Measurements from ENCODE around the gene KIF1B.

KIF1B gene

DNA sequence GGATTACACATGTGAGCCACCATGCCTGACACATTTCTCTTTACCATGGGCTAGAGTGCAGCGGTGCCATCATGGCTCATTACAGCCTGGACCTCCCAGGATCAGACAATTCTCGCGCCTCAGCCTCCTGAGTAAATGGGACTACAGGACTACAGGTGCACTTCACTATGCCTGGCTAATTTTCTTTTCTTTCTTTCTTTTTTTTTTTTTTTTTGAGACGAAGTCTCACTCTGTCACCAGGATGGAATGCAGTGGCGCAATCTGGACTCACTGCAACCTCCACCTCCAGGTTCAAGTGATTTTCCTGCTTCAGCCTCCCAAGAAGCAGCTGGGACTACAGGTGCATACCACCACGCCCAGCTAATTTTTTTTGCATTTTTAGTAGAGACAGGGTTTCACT is 14.8 kb upstream of the KIF1B start:
- ATAC-seq, result no peak; the same call in 2 of the 3 replicates

GRCh38 chr1:10196976-10197375 is 13.4 kb upstream of the KIF1B start:
- TF ChIP-seq ZNF8 (CRISPR knock-in tag; IDR thresholded peaks at IDR 0.05) (no peak), ISL1 (CRISPR knock-in tag; IDR thresholded peaks at IDR 0.05) (peak; percentile 99), CREB5 (CRISPR knock-in tag; IDR thresholded peaks at IDR 0.05; ENCODE audit: low read depth) (0 out of 2 replicates have a peak, but pooled peaks have one; percentile 32)
- peak; percentile 58 for ATAC-seq

More for the DNA sequence above, 14.8 kb upstream of the KIF1B start:
- TF ChIP-seq CSDC2 (CRISPR knock-in tag; IDR thresholded peaks at IDR 0.05) (no peak), GLIS3 (CRISPR knock-in tag; IDR thresholded peaks at IDR 0.05) (no peak), SNAI2 (CRISPR knock-in tag; IDR thresholded peaks at IDR 0.05) (no peak), PATZ1 (CRISPR knock-in tag; IDR thresholded peaks at IDR 0.05; ENCODE audit: borderline replicate concordance) (no peak), ZNF565 (CRISPR knock-in tag; conservative IDR thresholded peaks at IDR 0.05; ENCODE audit: low read depth) (no peak), PPARA (CRISPR knock-in tag; IDR thresholded peaks at IDR 0.05; ENCODE audit: borderline replicate concordance) (no peak), ZC3H10 (CRISPR knock-in tag; IDR thresholded peaks at IDR 0.05) (no peak), ARNTL (CRISPR knock-in tag; IDR thresholded peaks at IDR 0.05; ENCODE audit: borderline replicate concordance, low read depth) (no peak), OSR1 (CRISPR knock-in tag; IDR thresholded peaks at IDR 0.05) (no peak), TCF4 (CRISPR knock-in tag; IDR thresholded peaks at IDR 0.05; ENCODE audit: borderline replicate concordance) (no peak), CREB5 (CRISPR knock-in tag; IDR thresholded peaks at IDR 0.05; ENCODE audit: low read depth) (no peak), ISL1 (CRISPR knock-in tag; IDR thresholded peaks at IDR 0.05) (no peak), ZFP30 (CRISPR knock-in tag; IDR thresholded peaks at IDR 0.05) (no peak), ZNF70 (CRISPR knock-in tag; IDR thresholded peaks at IDR 0.05) (no peak), ZFP3 (CRISPR knock-in tag; IDR thresholded peaks at IDR 0.05) (no peak), TOX (CRISPR knock-in tag; IDR thresholded peaks at IDR 0.05; ENCODE audit: borderline replicate concordance) (no peak), RARB (CRISPR knock-in tag; IDR thresholded peaks at IDR 0.05) (no peak)
- TF ChIP-seq, protein P1, sequence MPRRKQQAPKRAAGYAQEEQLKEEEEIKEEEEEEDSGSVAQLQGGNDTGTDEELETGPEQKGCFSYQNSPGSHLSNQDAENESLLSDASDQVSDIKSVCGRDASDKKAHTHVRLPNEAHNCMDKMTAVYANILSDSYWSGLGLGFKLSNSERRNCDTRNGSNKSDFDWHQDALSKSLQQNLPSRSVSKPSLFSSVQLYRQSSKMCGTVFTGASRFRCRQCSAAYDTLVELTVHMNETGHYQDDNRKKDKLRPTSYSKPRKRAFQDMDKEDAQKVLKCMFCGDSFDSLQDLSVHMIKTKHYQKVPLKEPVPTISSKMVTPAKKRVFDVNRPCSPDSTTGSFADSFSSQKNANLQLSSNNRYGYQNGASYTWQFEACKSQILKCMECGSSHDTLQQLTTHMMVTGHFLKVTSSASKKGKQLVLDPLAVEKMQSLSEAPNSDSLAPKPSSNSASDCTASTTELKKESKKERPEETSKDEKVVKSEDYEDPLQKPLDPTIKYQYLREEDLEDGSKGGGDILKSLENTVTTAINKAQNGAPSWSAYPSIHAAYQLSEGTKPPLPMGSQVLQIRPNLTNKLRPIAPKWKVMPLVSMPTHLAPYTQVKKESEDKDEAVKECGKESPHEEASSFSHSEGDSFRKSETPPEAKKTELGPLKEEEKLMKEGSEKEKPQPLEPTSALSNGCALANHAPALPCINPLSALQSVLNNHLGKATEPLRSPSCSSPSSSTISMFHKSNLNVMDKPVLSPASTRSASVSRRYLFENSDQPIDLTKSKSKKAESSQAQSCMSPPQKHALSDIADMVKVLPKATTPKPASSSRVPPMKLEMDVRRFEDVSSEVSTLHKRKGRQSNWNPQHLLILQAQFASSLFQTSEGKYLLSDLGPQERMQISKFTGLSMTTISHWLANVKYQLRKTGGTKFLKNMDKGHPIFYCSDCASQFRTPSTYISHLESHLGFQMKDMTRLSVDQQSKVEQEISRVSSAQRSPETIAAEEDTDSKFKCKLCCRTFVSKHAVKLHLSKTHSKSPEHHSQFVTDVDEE (CRISPR knock-in tag; IDR thresholded peaks at IDR 0.05), result no peak
- TF ChIP-seq, protein P2, sequence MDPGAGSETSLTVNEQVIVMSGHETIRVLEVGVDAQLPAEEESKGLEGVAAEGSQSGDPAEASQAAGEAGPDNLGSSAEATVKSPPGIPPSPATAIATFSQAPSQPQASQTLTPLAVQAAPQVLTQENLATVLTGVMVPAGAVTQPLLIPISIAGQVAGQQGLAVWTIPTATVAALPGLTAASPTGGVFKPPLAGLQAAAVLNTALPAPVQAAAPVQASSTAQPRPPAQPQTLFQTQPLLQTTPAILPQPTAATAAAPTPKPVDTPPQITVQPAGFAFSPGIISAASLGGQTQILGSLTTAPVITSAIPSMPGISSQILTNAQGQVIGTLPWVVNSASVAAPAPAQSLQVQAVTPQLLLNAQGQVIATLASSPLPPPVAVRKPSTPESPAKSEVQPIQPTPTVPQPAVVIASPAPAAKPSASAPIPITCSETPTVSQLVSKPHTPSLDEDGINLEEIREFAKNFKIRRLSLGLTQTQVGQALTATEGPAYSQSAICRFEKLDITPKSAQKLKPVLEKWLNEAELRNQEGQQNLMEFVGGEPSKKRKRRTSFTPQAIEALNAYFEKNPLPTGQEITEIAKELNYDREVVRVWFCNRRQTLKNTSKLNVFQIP (CRISPR knock-in tag; IDR thresholded peaks at IDR 0.05; ENCODE audit: borderline replicate concordance, low read depth), result no peak

DNA sequence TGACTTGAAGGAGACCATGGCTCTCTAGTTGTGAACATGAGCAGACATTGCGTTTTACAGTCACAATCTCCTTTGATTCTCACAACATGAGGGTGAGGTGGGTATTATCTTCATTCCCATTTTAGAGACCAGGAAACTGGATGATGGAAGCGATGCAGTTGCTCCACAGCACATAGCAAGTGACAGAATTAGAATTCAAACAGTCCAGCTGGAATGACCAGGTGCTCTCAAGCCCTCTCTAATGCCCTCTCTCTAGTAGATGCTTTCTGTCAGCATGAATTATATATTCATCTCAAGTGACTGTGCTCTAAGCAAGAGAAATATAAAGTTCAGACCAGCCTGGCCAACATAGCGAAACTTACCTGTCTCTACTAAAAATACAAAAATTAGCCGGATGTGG is 9.8 kb upstream of the KIF1B start:
- no peak for ATAC-seq
- no peak for TF ChIP-seq ZFP3 (CRISPR knock-in tag; IDR thresholded peaks at IDR 0.05)
- TF ChIP-seq ZFP30 (CRISPR knock-in tag; IDR thresholded peaks at IDR 0.05), result no peak
- no peak for TF ChIP-seq PPARA (CRISPR knock-in tag; IDR thresholded peaks at IDR 0.05; ENCODE audit: borderline replicate concordance)
- TF ChIP-seq OSR1 (CRISPR knock-in tag; IDR thresholded peaks at IDR 0.05), result no peak
- no peak for TF ChIP-seq PATZ1 (CRISPR knock-in tag; IDR thresholded peaks at IDR 0.05; ENCODE audit: borderline replicate concordance)
- TF ChIP-seq TOX (CRISPR knock-in tag; IDR thresholded peaks at IDR 0.05; ENCODE audit: borderline replicate concordance), result no peak
- no peak for TF ChIP-seq ZC3H10 (CRISPR knock-in tag; IDR thresholded peaks at IDR 0.05)
- TF ChIP-seq, protein P1 (CRISPR knock-in tag; IDR thresholded peaks at IDR 0.05), result no peak

Measured in SK-N-SH treated with all-trans-retinoic acid at 6 μM for 48 hours (cell line).